H1 (cell line): ENCODE data around the gene PSPH. TPM values are rescaled to one million over a fixed set of nuclear protein-coding genes. Genes with fewer than 3 reads are reported as not detected.

ENCODE experiments used
- CHD1 ChIP-seq: IDR thresholded peaks from 2 replicates; pipeline ENCODE4 v1.6.1; 2012; ENCODE audit warnings: low read depth, low read length, improper control_type of control experiment
- CHD2 ChIP-seq: IDR thresholded peaks from 2 replicates; pipeline ENCODE4 v1.6.1; 2012; ENCODE audit warnings: low read length, improper control_type of control experiment
- CHD7 ChIP-seq: fragments of 300-600 bp; sonication (generic); IDR thresholded peaks from 2 replicates; pipeline ENCODE4 v1.7.1; 2012; ENCODE audit warnings: low read length, moderate library complexity, mild to moderate bottlenecking, inconsistent platforms; ENCODE audit not compliant: insufficient replicate concordance
- RAD21 ChIP-seq, 2 experiments: IDR thresholded peaks in 1 of 2; conservative IDR thresholded peaks in 1 of 2; 2 replicates each; pipeline ENCODE4 v1.6.1; 2011; ENCODE audit warnings: low read depth in 2 of 2, low read length in 2 of 2, improper control_type of control experiment in 1 of 2, inconsistent platforms in 1 of 2, mild to moderate bottlenecking in 1 of 2, moderate library complexity in 1 of 2
- SAP30 ChIP-seq: fragments of 300-600 bp; sonication (generic); IDR thresholded peaks from 2 replicates; pipeline ENCODE4 v1.7.1; 2012; ENCODE audit warnings: low read length, moderate library complexity, mild to moderate bottlenecking, inconsistent platforms; ENCODE audit not compliant: insufficient read depth, insufficient replicate concordance
- polyA plus RNA-seq, 7 experiments: library from polyadenylated mRNA; depleted of rRNA in 3 of 7; stranded (reverse) in 5 of 7; unstranded in 2 of 7; fragments of >200 nt in 5 of 7; fragments of 200-250 nt in 2 of 7; gene quantifications; 1 replicate in 5 of 7; 2 replicates in 1 of 7; 4 replicates in 1 of 7; pipeline versions ENCODE4 v1.2.1 to v1.2.3, GENCODE V29; 2011 to 2013; ENCODE audit warnings: missing spikeins in 2 of 7, mixed read lengths in 2 of 7
- total RNA-seq: library from RNA; stranded (reverse); fragmentation: NEBNext Ultra II Directional; extraction: Animal tissue kit (Norgen Biotek cat#: 25700); gene quantifications from 2 replicates; pipeline ENCODE4 v1.2.1, GENCODE V29; 2021
- TF ChIP-seq, protein P1 (sequence below), 3 experiments: IDR thresholded peaks; 1 replicate in 2 of 3; 2 replicates in 1 of 3; pipeline versions ENCODE4 v1.5.1 to v1.6.1; 2011; ENCODE audit warnings: low read length in 3 of 3, mild to moderate bottlenecking in 3 of 3, inconsistent platforms in 2 of 3, low read depth in 1 of 3, moderate library complexity in 1 of 3; ENCODE audit not compliant: insufficient read depth in 1 of 3; ENCODE audit errors: control extremely low read depth in 1 of 3

PSPH gene
- total and polyA plus RNA-seq, 2 of the 8 experiments (the other 6 are each of a cell fraction or from before 2014, with no cell fraction given) = 31.0 to 64.8 TPM

DNA sequence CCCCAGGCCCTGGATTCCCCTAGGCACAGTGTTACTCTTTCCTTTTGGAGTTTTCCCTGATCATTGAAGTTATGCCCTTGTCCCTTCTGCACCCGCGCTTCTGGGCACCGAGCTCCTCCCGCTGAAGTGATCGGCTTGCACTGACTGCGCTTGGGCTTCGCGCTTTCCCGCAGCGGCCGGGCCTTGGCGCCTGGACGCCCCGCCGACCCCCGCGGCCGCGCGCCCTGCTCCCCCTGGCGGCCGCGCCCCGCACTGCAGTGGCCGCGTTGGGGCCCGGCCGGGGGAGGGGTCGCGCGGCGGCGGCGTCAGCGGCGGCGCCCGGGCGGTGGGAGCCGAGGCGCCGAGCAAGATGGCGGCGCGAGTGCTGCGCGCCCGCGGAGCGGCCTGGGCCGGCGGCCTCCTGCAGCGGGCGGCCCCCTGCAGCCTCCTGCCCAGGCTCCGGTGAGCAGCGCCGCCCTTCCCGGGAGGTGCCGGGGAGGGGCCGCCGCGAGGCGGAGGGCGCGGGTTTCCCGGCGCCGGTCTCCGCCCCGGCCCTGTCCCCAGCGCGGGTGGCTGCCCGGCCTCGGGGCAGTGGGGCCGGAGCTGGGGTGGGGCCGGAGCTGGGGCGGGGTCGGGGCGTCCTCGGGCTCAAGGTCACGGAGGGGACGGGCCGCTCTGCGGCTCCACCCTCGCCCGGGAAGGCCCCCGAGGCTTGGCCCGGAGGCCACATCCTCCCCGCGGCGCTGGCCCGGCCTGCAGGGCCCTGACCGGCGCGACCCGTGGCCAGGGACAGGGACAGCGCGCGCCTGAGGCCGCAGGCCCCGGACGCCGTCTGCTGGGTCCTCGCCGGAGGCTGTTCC lies 86.8 kb downstream of the PSPH start, which contains the start of gene NIPSNAP2 (continued):
- TF ChIP-seq CHD7 (no peak), SAP30 (no peak), RAD21 (IDR thresholded peaks at IDR 0.05 in 1 of 2, conservative IDR thresholded peaks at IDR 0.05 in 1 of 2; ENCODE audit: low read depth in 2 of 2, low read length in 2 of 2) (peak; percentile 31 to 65; a peak in 3 of 4 replicates), CHD1 (no peak), CHD2 (no peak)
- TF ChIP-seq, protein P1, sequence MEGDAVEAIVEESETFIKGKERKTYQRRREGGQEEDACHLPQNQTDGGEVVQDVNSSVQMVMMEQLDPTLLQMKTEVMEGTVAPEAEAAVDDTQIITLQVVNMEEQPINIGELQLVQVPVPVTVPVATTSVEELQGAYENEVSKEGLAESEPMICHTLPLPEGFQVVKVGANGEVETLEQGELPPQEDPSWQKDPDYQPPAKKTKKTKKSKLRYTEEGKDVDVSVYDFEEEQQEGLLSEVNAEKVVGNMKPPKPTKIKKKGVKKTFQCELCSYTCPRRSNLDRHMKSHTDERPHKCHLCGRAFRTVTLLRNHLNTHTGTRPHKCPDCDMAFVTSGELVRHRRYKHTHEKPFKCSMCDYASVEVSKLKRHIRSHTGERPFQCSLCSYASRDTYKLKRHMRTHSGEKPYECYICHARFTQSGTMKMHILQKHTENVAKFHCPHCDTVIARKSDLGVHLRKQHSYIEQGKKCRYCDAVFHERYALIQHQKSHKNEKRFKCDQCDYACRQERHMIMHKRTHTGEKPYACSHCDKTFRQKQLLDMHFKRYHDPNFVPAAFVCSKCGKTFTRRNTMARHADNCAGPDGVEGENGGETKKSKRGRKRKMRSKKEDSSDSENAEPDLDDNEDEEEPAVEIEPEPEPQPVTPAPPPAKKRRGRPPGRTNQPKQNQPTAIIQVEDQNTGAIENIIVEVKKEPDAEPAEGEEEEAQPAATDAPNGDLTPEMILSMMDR (IDR thresholded peaks at IDR 0.05; ENCODE audit: control extremely low read depth in 1 of 3, insufficient read depth in 1 of 3, low read depth in 1 of 3, low read length in 3 of 3) = peak; percentile 65 to 75 (median 71)
